Activated naive CD4-positive, alpha-beta T cell treated with anti-CD3 and anti-CD28 coated beads, Interleukin-2, amount 10 ng/mL, durations not matched to agents 7 days and 5 days (primary cell): ENCODE measurements around the gene CTTNBP2NL.
"Not testable (repeated sequence)": the region's sequence is repeated elsewhere in the genome, so short reads cannot be mapped to it uniquely, and the experiment has no call there.

Experiments
- CTCF ChIA-PET: fragments of 350-600 bp; sonication (Branson Sonifier 250); formaldehyde crosslinking; loops from one replicate; lab custom pipeline; 2021; ENCODE audit warnings: antibody characterized with exemption; lab: Charles Lee
- DNase-seq: peaks from one replicate; pipeline ENCODE4 v3.0.0-alpha.2; 2020
- H3K27ac Mint-ChIP-seq: one replicate; pipeline ENCODE4 v1.8.0; 2021; ENCODE audit warnings: mild to moderate bottlenecking, moderate library complexity, mixed read lengths
- H3K27me3 Mint-ChIP-seq: one replicate; pipeline ENCODE4 v1.8.0; 2021; ENCODE audit warnings: mild to moderate bottlenecking, mixed read lengths
- H3K36me3 Mint-ChIP-seq: one replicate; pipeline ENCODE4 v1.8.0; 2021; ENCODE audit warnings: mixed read lengths
- H3K4me1 Mint-ChIP-seq: one replicate; pipeline ENCODE4 v1.8.0; 2021; ENCODE audit warnings: mixed read lengths
- H3K4me3 Mint-ChIP-seq: one replicate; pipeline ENCODE4 v1.8.0; 2021; ENCODE audit warnings: mild to moderate bottlenecking, moderate library complexity, mixed read lengths
- H3K9me3 Mint-ChIP-seq: one replicate; pipeline ENCODE4 v1.8.0; 2021; ENCODE audit warnings: mixed read lengths

The CTTNBP2NL gene

GRCh38 chr1:112418099-112418892 lies 22.3 kb downstream of the CTTNBP2NL start:
- no peak overlapping the region for H3K27ac Mint-ChIP-seq
- H3K36me3 Mint-ChIP-seq = no peaks in the 10 kb centered on the region
- H3K27me3 Mint-ChIP-seq = no peaks in the 10 kb centered on the region
- no peaks in the 10 kb centered on the region for H3K4me1 Mint-ChIP-seq
- H3K4me3 Mint-ChIP-seq = no peak overlapping the region
- H3K9me3 Mint-ChIP-seq = no peaks in the 10 kb centered on the region
- CTCF ChIA-PET = no interaction called here
- no peak for DNase-seq

GRCh38 chr1:112423207-112423606 lies 27.2 kb downstream of the CTTNBP2NL start:
- CTCF ChIA-PET = no interaction called here
- no peak overlapping the region for H3K27ac Mint-ChIP-seq
- DNase-seq = no peak
- no peaks in the 10 kb centered on the region for H3K9me3 Mint-ChIP-seq
- no peak overlapping the region for H3K4me3 Mint-ChIP-seq
- H3K36me3 Mint-ChIP-seq = no peaks in the 10 kb centered on the region
- no peaks in the 10 kb centered on the region for H3K4me1 Mint-ChIP-seq
- H3K27me3 Mint-ChIP-seq = peaks cover 6% of the 10 kb centered on the region

GRCh38 chr1:112423666-112424065 lies 27.7 kb downstream of the CTTNBP2NL start:
- H3K4me1 Mint-ChIP-seq, H3K36me3 Mint-ChIP-seq, H3K27ac Mint-ChIP-seq, H3K4me3 Mint-ChIP-seq, DNase-seq, H3K27me3 Mint-ChIP-seq, H3K9me3 Mint-ChIP-seq, CTCF ChIA-PET: not testable (repeated sequence)

- DNase-seq = no peak
- no peaks in the 10 kb centered on the region for H3K4me1 Mint-ChIP-seq
- H3K9me3 Mint-ChIP-seq = no peaks in the 10 kb centered on the region
- H3K4me3 Mint-ChIP-seq = no peak overlapping the region
- no peaks in the 10 kb centered on the region for H3K36me3 Mint-ChIP-seq
- H3K27me3 Mint-ChIP-seq = peaks cover 21% of the 10 kb centered on the region
- H3K27ac Mint-ChIP-seq = no peak overlapping the region
- CTCF ChIA-PET = interaction anchor here (1.1 kb wide), 1 partner anchor 37 kb away, joined by 3 read pairs; no protein-coding TSS in a partner anchor
These were observed 33.7 kb downstream of the CTTNBP2NL start for GRCh38 chr1:112429749-112430148.

- H3K27ac Mint-ChIP-seq = no peak overlapping the region
- CTCF ChIA-PET = no interaction called here
- no peaks in the 10 kb centered on the region for H3K9me3 Mint-ChIP-seq
- H3K36me3 Mint-ChIP-seq = no peaks in the 10 kb centered on the region
- H3K27me3 Mint-ChIP-seq = peaks cover 21% of the 10 kb centered on the region
- no peaks in the 10 kb centered on the region for H3K4me1 Mint-ChIP-seq
- DNase-seq = no peak
- no peak overlapping the region for H3K4me3 Mint-ChIP-seq
These were observed 35.0 kb downstream of the CTTNBP2NL start for GRCh38 chr1:112431038-112431437.

- no peak for DNase-seq
- Mint-ChIP-seq H3K36me3 (no peaks in the 10 kb centered on the region), H3K4me1 (no peaks in the 10 kb centered on the region)
These were observed 39.4 kb downstream of the CTTNBP2NL start for GRCh38 chr1:112435448-112435847.

GRCh38 chr1:112436384-112437156 lies 40.6 kb downstream of the CTTNBP2NL start:
- Mint-ChIP-seq H3K4me1 (no peaks in the 10 kb centered on the region), H3K27me3 (peaks cover 3% of the 10 kb centered on the region), H3K36me3 (no peaks in the 10 kb centered on the region), H3K9me3 (no peaks in the 10 kb centered on the region), H3K4me3 (no peak overlapping the region), H3K27ac (no peak overlapping the region)
- CTCF ChIA-PET = interaction anchor here (0.6 kb wide), 1 partner anchor 20 kb away, joined by 3 read pairs; no protein-coding TSS in a partner anchor
- DNase-seq = no peak

More at GRCh38 chr1:112435448-112435847, 39.4 kb downstream of the CTTNBP2NL start:
- Mint-ChIP-seq H3K9me3 (no peaks in the 10 kb centered on the region), H3K27ac (no peak overlapping the region), H3K27me3 (peaks cover 8% of the 10 kb centered on the region), H3K4me3 (no peak overlapping the region)
- CTCF ChIA-PET = no interaction called here

- H3K4me1 Mint-ChIP-seq, H3K9me3 Mint-ChIP-seq, H3K27me3 Mint-ChIP-seq, H3K36me3 Mint-ChIP-seq, CTCF ChIA-PET, H3K4me3 Mint-ChIP-seq, H3K27ac Mint-ChIP-seq, DNase-seq: not testable (repeated sequence)
These were observed 42.1 kb downstream of the CTTNBP2NL start for GRCh38 chr1:112438156-112438555.

- H3K4me3 Mint-ChIP-seq = no peak overlapping the region
- no peak for DNase-seq
- no peaks in the 10 kb centered on the region for H3K4me1 Mint-ChIP-seq
- no peaks in the 10 kb centered on the region for H3K9me3 Mint-ChIP-seq
- H3K27ac Mint-ChIP-seq = no peak overlapping the region
- H3K27me3 Mint-ChIP-seq = peaks cover 5% of the 10 kb centered on the region
- no peaks in the 10 kb centered on the region for H3K36me3 Mint-ChIP-seq
- CTCF ChIA-PET = no interaction called here
These were observed 43.6 kb downstream of the CTTNBP2NL start for GRCh38 chr1:112439592-112439991.

GRCh38 chr1:112440574-112440973 lies 44.6 kb downstream of the CTTNBP2NL start:
- no peaks in the 10 kb centered on the region for H3K9me3 Mint-ChIP-seq
- DNase-seq = no peak
- peaks cover 5% of the 10 kb centered on the region for H3K27me3 Mint-ChIP-seq
- H3K4me1 Mint-ChIP-seq = no peaks in the 10 kb centered on the region
- no peak overlapping the region for H3K27ac Mint-ChIP-seq
- no peaks in the 10 kb centered on the region for H3K36me3 Mint-ChIP-seq
- CTCF ChIA-PET = no interaction called here
- H3K4me3 Mint-ChIP-seq = no peak overlapping the region

GRCh38 chr1:112444269-112444668 lies 48.3 kb downstream of the CTTNBP2NL start:
- Mint-ChIP-seq H3K27ac (no peak overlapping the region), H3K9me3 (no peaks in the 10 kb centered on the region), H3K4me1 (no peaks in the 10 kb centered on the region), H3K36me3 (no peaks in the 10 kb centered on the region), H3K4me3 (no peak overlapping the region), H3K27me3 (peaks cover 5% of the 10 kb centered on the region)
- DNase-seq = no peak
- CTCF ChIA-PET = no interaction called here

GRCh38 chr1:112445596-112445995 lies 49.6 kb downstream of the CTTNBP2NL start:
- Mint-ChIP-seq H3K27me3 (peaks cover 5% of the 10 kb centered on the region), H3K9me3 (no peaks in the 10 kb centered on the region), H3K4me1 (no peaks in the 10 kb centered on the region), H3K4me3 (no peak overlapping the region), H3K36me3 (no peaks in the 10 kb centered on the region), H3K27ac (no peak overlapping the region)
- DNase-seq = no peak
- CTCF ChIA-PET = interaction anchor here (1.2 to 1.6 kb wide), 2 partner anchors 21 to 270 kb away, joined by 3 to 4 read pairs; partner anchors contain the start of gene PPM1J

GRCh38 chr1:112446411-112446810 lies 50.4 kb downstream of the CTTNBP2NL start:
- DNase-seq = no peak
- peaks cover 5% of the 10 kb centered on the region for H3K27me3 Mint-ChIP-seq
- no peaks in the 10 kb centered on the region for H3K4me1 Mint-ChIP-seq
- no peak overlapping the region for H3K4me3 Mint-ChIP-seq
- no peaks in the 10 kb centered on the region for H3K9me3 Mint-ChIP-seq
- CTCF ChIA-PET = interaction anchor here (1.2 to 1.6 kb wide), 2 partner anchors 20 to 269 kb away, joined by 3 to 4 read pairs; partner anchors contain the start of gene PPM1J
- H3K36me3 Mint-ChIP-seq = no peaks in the 10 kb centered on the region
- no peak overlapping the region for H3K27ac Mint-ChIP-seq

- H3K9me3 Mint-ChIP-seq = no peaks in the 10 kb centered on the region
- H3K27me3 Mint-ChIP-seq = no peaks in the 10 kb centered on the region
- no peak for DNase-seq
- H3K36me3 Mint-ChIP-seq = no peaks in the 10 kb centered on the region
- H3K4me1 Mint-ChIP-seq = no peaks in the 10 kb centered on the region
- H3K27ac Mint-ChIP-seq = no peak overlapping the region
- CTCF ChIA-PET = interaction anchor here (1.0 kb wide), 1 partner anchor 17 kb away, joined by 4 read pairs; no protein-coding TSS in a partner anchor
- no peak overlapping the region for H3K4me3 Mint-ChIP-seq
These were observed 53.1 kb downstream of the CTTNBP2NL start for GRCh38 chr1:112448904-112449629.
